H9 (cell line): ENCODE data around the gene TGIF1. TPM values are rescaled to one million over a fixed set of nuclear protein-coding genes. Genes with fewer than 3 reads are reported as not detected.

ENCODE experiments used
- DNase-seq: peaks from one replicate; pipeline ENCODE4 v3.0.0-alpha.2; 2017
- H2AFZ ChIP-seq: one replicate; pipeline ENCODE4 v1.6.1; 2013; ENCODE audit warnings: mild to moderate bottlenecking, low read length, control low read depth, moderate library complexity
- H2AK5ac ChIP-seq: 2 replicates; pipeline ENCODE4 v1.6.1; 2013; ENCODE audit warnings: low read length, control low read depth, mixed read lengths; ENCODE audit not compliant: insufficient read length
- H2BK120ac ChIP-seq: one replicate; pipeline ENCODE4 v1.6.1; 2013; ENCODE audit warnings: low read depth, mild to moderate bottlenecking, low read length, control low read depth, inconsistent platforms; ENCODE audit not compliant: poor library complexity, severe bottlenecking
- H2BK12ac ChIP-seq: 2 replicates; pipeline ENCODE4 v1.6.1; 2013; ENCODE audit warnings: low read length, control low read depth, mixed read lengths, low read depth; ENCODE audit not compliant: insufficient read length
- H2BK15ac ChIP-seq: 2 replicates; pipeline ENCODE4 v1.6.1; 2013; ENCODE audit warnings: low read depth, low read length, control low read depth
- H2BK20ac ChIP-seq: one replicate; pipeline ENCODE4 v1.6.1; 2013; ENCODE audit warnings: low read depth, mild to moderate bottlenecking, low read length, control low read depth, inconsistent platforms; ENCODE audit not compliant: poor library complexity, severe bottlenecking
- H2BK5ac ChIP-seq: 2 replicates; pipeline ENCODE4 v1.6.1; 2013; ENCODE audit warnings: low read length, control low read depth, mixed read lengths; ENCODE audit not compliant: insufficient read length
- H3K14ac ChIP-seq: 2 replicates; pipeline ENCODE4 v1.6.1; 2013; ENCODE audit warnings: low read length, control low read depth; ENCODE audit not compliant: insufficient read depth
- H3K18ac ChIP-seq: 2 replicates; pipeline ENCODE4 v1.6.1; 2013; ENCODE audit warnings: low read depth, mild to moderate bottlenecking, mixed read lengths, low read length, control low read depth; ENCODE audit not compliant: insufficient read length
- H3K23ac ChIP-seq: 2 replicates; pipeline ENCODE4 v1.6.1; 2013; ENCODE audit warnings: low read length, control low read depth, mixed read lengths, low read depth; ENCODE audit not compliant: insufficient read length
- H3K23me2 ChIP-seq: 2 replicates; pipeline ENCODE4 v1.6.1; 2013; ENCODE audit warnings: low read depth, mild to moderate bottlenecking, mixed read lengths, low read length, control low read depth; ENCODE audit not compliant: insufficient read length, poor library complexity, severe bottlenecking
- H3K27ac ChIP-seq: 2 replicates; pipeline ENCODE4 v1.5.1; 2013; ENCODE audit warnings: low read length, control low read depth, mixed read lengths, low read depth; ENCODE audit not compliant: insufficient read length
- H3K27me3 ChIP-seq: 2 replicates; pipeline ENCODE4 v1.6.1; 2013; ENCODE audit warnings: low read length, control low read depth, inconsistent platforms; ENCODE audit not compliant: insufficient read depth
- H3K4ac ChIP-seq: 2 replicates; pipeline ENCODE4 v1.6.1; 2013; ENCODE audit warnings: low read depth, mild to moderate bottlenecking, control low read depth, inconsistent platforms, low read length, moderate library complexity
- H3K4me1 ChIP-seq: 2 replicates; pipeline ENCODE4 v1.6.1; 2013; ENCODE audit warnings: low read length, control low read depth, inconsistent platforms; ENCODE audit not compliant: insufficient read depth
- H3K4me2 ChIP-seq: 2 replicates; pipeline ENCODE4 v1.6.1; 2013; ENCODE audit warnings: low read length, control low read depth, mixed read lengths; ENCODE audit not compliant: insufficient read length, insufficient read depth
- H3K56ac ChIP-seq: 2 replicates; pipeline ENCODE4 v1.6.1; 2013; ENCODE audit warnings: low read depth, mild to moderate bottlenecking, mixed read lengths, low read length, control low read depth; ENCODE audit not compliant: insufficient read length
- H3K79me1 ChIP-seq: 2 replicates; pipeline ENCODE4 v1.6.1; 2013; ENCODE audit warnings: low read depth, mild to moderate bottlenecking, moderate library complexity, low read length, control low read depth, inconsistent platforms; ENCODE audit not compliant: insufficient read depth, poor library complexity, severe bottlenecking
- H3K79me2 ChIP-seq: 2 replicates; pipeline ENCODE4 v1.6.1; 2013; ENCODE audit warnings: low read length, control low read depth, inconsistent platforms; ENCODE audit not compliant: insufficient read depth
- H3K9ac ChIP-seq: 2 replicates; pipeline ENCODE4 v1.6.1; 2013; ENCODE audit warnings: low read length, control low read depth, mixed read lengths; ENCODE audit not compliant: insufficient read length; ENCODE audit errors: extremely low read depth
- H3K9me3 ChIP-seq: one replicate; pipeline ENCODE4 v1.6.1; 2013; ENCODE audit warnings: low read depth, low read length, inconsistent platforms; ENCODE audit not compliant: control insufficient read depth
- H3T11ph ChIP-seq: one replicate; pipeline ENCODE4 v1.6.1; 2013; ENCODE audit warnings: mild to moderate bottlenecking, low read length, control low read depth, inconsistent platforms
- H4K20me1 ChIP-seq: one replicate; pipeline ENCODE4 v1.6.1; 2013; ENCODE audit not compliant: control insufficient read depth, insufficient read length, insufficient read depth
- H4K5ac ChIP-seq: 2 replicates; pipeline ENCODE4 v1.6.1; 2013; ENCODE audit warnings: low read depth, mild to moderate bottlenecking, mixed read lengths, low read length, control low read depth; ENCODE audit not compliant: insufficient read length
- H4K8ac ChIP-seq: replicated peaks from 2 replicates; pipeline ENCODE4 v1.6.1; 2013; ENCODE audit warnings: low read length, control low read depth, mixed read lengths, low read depth; ENCODE audit not compliant: insufficient read length
- H4K91ac ChIP-seq: 2 replicates; pipeline ENCODE4 v1.6.1; 2013; ENCODE audit warnings: low read depth, mild to moderate bottlenecking, moderate library complexity, mixed read lengths, low read length, control low read depth; ENCODE audit not compliant: insufficient read length
- H3K27ac Mint-ChIP-seq, 3 experiments: 2 replicates in 2 of 3; 3 replicates in 1 of 3; pipeline ENCODE4 v1.8.0; 2020 to 2021; ENCODE audit warnings: mixed read lengths in 3 of 3, mild to moderate bottlenecking in 1 of 3, moderate library complexity in 1 of 3
- H3K27me3 Mint-ChIP-seq: 2 replicates; pipeline ENCODE4 v1.8.0; 2021; ENCODE audit warnings: low read depth, mild to moderate bottlenecking, moderate library complexity, mixed read lengths
- H3K36me3 Mint-ChIP-seq, 3 experiments: 2 replicates in 2 of 3; 3 replicates in 1 of 3; pipeline ENCODE4 v1.8.0; 2020 to 2021; ENCODE audit warnings: low read depth in 3 of 3, mixed read lengths in 3 of 3; ENCODE audit not compliant: insufficient read depth in 1 of 3
- H3K4me1 Mint-ChIP-seq, 2 experiments: 2 replicates each; pipeline ENCODE4 v1.8.0; 2020; ENCODE audit warnings: mixed read lengths in 2 of 2
- H3K4me3 Mint-ChIP-seq, 2 experiments: 2 replicates in 1 of 2; 3 replicates in 1 of 2; pipeline ENCODE4 v1.8.0; 2020 to 2021; ENCODE audit warnings: mild to moderate bottlenecking in 2 of 2, mixed read lengths in 2 of 2, moderate library complexity in 1 of 2
- H3K9me3 Mint-ChIP-seq, 2 experiments: 2 replicates in 1 of 2; 3 replicates in 1 of 2; pipeline ENCODE4 v1.8.0; 2020; ENCODE audit warnings: mild to moderate bottlenecking in 2 of 2, mixed read lengths in 2 of 2, moderate library complexity in 1 of 2
- CTCF ChIP-seq: fragments of 200-600 bp; sonication (generic); conservative IDR thresholded peaks from 3 replicates; pipeline ENCODE4 v1.8.0; 2021; ENCODE audit warnings: antibody characterized with exemption, mild to moderate bottlenecking
- WGBS: extraction: QIAGEN DNeasy Blood & Tissue Kit; methylation state at CpG from one replicate; pipeline ENCODE4 v1.1.7; 2013; ENCODE audit warnings: missing lambda C conversion rate, low lambda C conversion rate, mixed read lengths; ENCODE audit not compliant: insufficient read length; ENCODE audit errors: extremely low coverage; 5-methylcytosine and 5-hydroxymethylcytosine counted together
- total RNA-seq: library from RNA; stranded (reverse); gene quantifications from 2 replicates; pipeline ENCODE4 v1.2.1, GENCODE V29; 2021

The TGIF1 gene
- total RNA-seq, 1 experiment from 2014 or later = 261 TPM

GRCh38 chr18:3441290-3441689, 8.7 kb upstream of the TGIF1 start:
- peak; percentile 51 for DNase-seq
- WGBS = no CpG with 5 or more reads among the region's 2 CpGs
- Histone ChIP-seq H3K4me2 (no peak overlapping the region), H3K23me2 (no peaks in the 10 kb centered on the region), H3K14ac (no peak overlapping the region), H3T11ph (no peak overlapping the region), H3K9me3 (no peaks in the 10 kb centered on the region), H3K27me3 (no peaks in the 10 kb centered on the region), H2BK5ac (no peak overlapping the region), H2AFZ (no peak overlapping the region), H3K79me2 (no peaks in the 10 kb centered on the region), H3K56ac (no peak overlapping the region), H2AK5ac (no peak overlapping the region), H2BK12ac (no peak overlapping the region), H2BK20ac (no peak overlapping the region), H4K91ac (no peak overlapping the region), H3K23ac (no peak overlapping the region), H2BK120ac (no peak overlapping the region), H3K18ac (no peak overlapping the region), H3K9ac (no peak overlapping the region), H4K20me1 (no peaks in the 10 kb centered on the region), H3K27ac (no peak overlapping the region), H4K8ac (no peak overlapping the region), H2BK15ac (no peak overlapping the region), H3K4me1 (peaks cover 6% of the 10 kb centered on the region; the same call in 1 of the 2 replicates), H3K4ac (no peak overlapping the region), H4K5ac (no peak overlapping the region), H3K79me1 (no peaks in the 10 kb centered on the region)
- TF ChIP-seq CTCF = peak; percentile 64
- Mint-ChIP-seq H3K4me1 (peaks cover 32 to 52% of the 10 kb centered on the region in 2 experiments), H3K9me3 (no peaks in the 10 kb centered on the region), H3K36me3 (no peaks in the 10 kb centered on the region), H3K4me3 (peak overlapping the region in 1 of 2 experiments; percentile 28; a peak in 3 of 5 replicates), H3K27ac (peak overlapping the region in 1 of 3 experiments; percentile 53; a peak in 1 of 7 replicates), H3K27me3 (no peaks in the 10 kb centered on the region)
